NT2/D1 (cell line): ENCODE data around the gene ITGB3BP.
"Not testable (repeated sequence)": the region's sequence is repeated elsewhere in the genome, so short reads cannot be mapped to it uniquely, and the experiment has no call there.

Source experiments
- DNase-seq: peaks from one replicate; pipeline ENCODE4 v3.0.0-alpha.2; 2011; ENCODE audit warnings: low read depth, low spot score
- H3K27me3 ChIP-seq: 2 replicates; pipeline ENCODE4 v1.6.0; 2011; ENCODE audit warnings: mild to moderate bottlenecking; ENCODE audit not compliant: insufficient read length, insufficient read depth
- H3K36me3 ChIP-seq: 2 replicates; pipeline ENCODE4 v1.6.1; 2011; ENCODE audit warnings: mild to moderate bottlenecking, low read length, mixed read lengths; ENCODE audit not compliant: insufficient read depth, insufficient read length
- H3K4me1 ChIP-seq: 2 replicates; pipeline ENCODE4 v1.5.1; 2011; ENCODE audit not compliant: insufficient read depth, insufficient read length
- H3K4me3 ChIP-seq: 2 replicates; pipeline ENCODE4 v1.5.1; 2011; ENCODE audit warnings: low read depth; ENCODE audit not compliant: insufficient read length
- H3K9ac ChIP-seq: 2 replicates; pipeline ENCODE4 v1.6.0; 2011; ENCODE audit warnings: low read depth; ENCODE audit not compliant: insufficient read length
- H3K9me3 ChIP-seq: 2 replicates; pipeline ENCODE4 v1.5.1; 2011; ENCODE audit warnings: mild to moderate bottlenecking, low read length; ENCODE audit not compliant: insufficient read depth
- SUZ12 ChIP-seq: IDR thresholded peaks from 2 replicates; pipeline ENCODE4 v1.6.1; 2011; ENCODE audit not compliant: insufficient read length, insufficient read depth; ENCODE audit errors: extremely low read depth
- YY1 ChIP-seq: IDR thresholded peaks from 2 replicates; pipeline ENCODE4 v1.6.1; 2011; ENCODE audit not compliant: insufficient read length, insufficient read depth
- ZNF274 ChIP-seq: IDR thresholded peaks from 2 replicates; pipeline ENCODE4 v1.6.1; 2011; ENCODE audit warnings: mild to moderate bottlenecking, low read depth, low read length

The ITGB3BP gene

GRCh38 chr1:63453232-63453631 is 69.8 kb downstream of the ITGB3BP start:
- no peak overlapping the region for H3K4me3 ChIP-seq
- H3K27me3 ChIP-seq: no peaks in the 10 kb centered on the region
- no peak overlapping the region for H3K9ac ChIP-seq
- H3K36me3 ChIP-seq: peaks cover 7% of the 10 kb centered on the region
- DNase-seq: no peak
- H3K9me3 ChIP-seq: no peaks in the 10 kb centered on the region
- no peak for TF ChIP-seq SUZ12
- no peak for TF ChIP-seq YY1
- no peak for TF ChIP-seq ZNF274
- no peaks in the 10 kb centered on the region for H3K4me1 ChIP-seq

GRCh38 chr1:63450416-63450815 is 72.6 kb downstream of the ITGB3BP start:
- Histone ChIP-seq H3K27me3 (no peaks in the 10 kb centered on the region), H3K9me3 (no peaks in the 10 kb centered on the region), H3K4me1 (no peaks in the 10 kb centered on the region), H3K36me3 (peaks cover 12% of the 10 kb centered on the region), H3K9ac (no peak overlapping the region), H3K4me3 (no peak overlapping the region)
- TF ChIP-seq YY1 (no peak), ZNF274 (no peak), SUZ12 (no peak)
- no peak for DNase-seq

GRCh38 chr1:63448731-63449246 is 74.2 kb downstream of the ITGB3BP start:
- Histone ChIP-seq H3K27me3 (no peaks in the 10 kb centered on the region), H3K4me3 (no peak overlapping the region), H3K9me3 (no peaks in the 10 kb centered on the region), H3K4me1 (no peaks in the 10 kb centered on the region), H3K36me3 (peaks cover 11% of the 10 kb centered on the region), H3K9ac (no peak overlapping the region)
- no peak for DNase-seq
- TF ChIP-seq YY1 (no peak), ZNF274 (no peak)

- no peaks in the 10 kb centered on the region for H3K4me1 ChIP-seq
- H3K4me3 ChIP-seq: no peak overlapping the region
- H3K9ac ChIP-seq: no peak overlapping the region
- no peaks in the 10 kb centered on the region for H3K27me3 ChIP-seq
- H3K36me3 ChIP-seq: peaks cover 2% of the 10 kb centered on the region
- TF ChIP-seq ZNF274: no peak
- TF ChIP-seq SUZ12: no peak
- TF ChIP-seq YY1: no peak
- H3K9me3 ChIP-seq: no peaks in the 10 kb centered on the region
- DNase-seq: no peak
Observed at GRCh38 chr1:63442141-63442475, 80.9 kb downstream of the ITGB3BP start.

- peaks cover 13% of the 10 kb centered on the region for H3K9me3 ChIP-seq
- no peak for TF ChIP-seq ZNF274
- no peak for TF ChIP-seq YY1
- TF ChIP-seq SUZ12: no peak
- no peaks in the 10 kb centered on the region for H3K36me3 ChIP-seq
- H3K4me1 ChIP-seq: no peaks in the 10 kb centered on the region
- H3K4me3 ChIP-seq: no peak overlapping the region
- no peak overlapping the region for H3K9ac ChIP-seq
- no peak for DNase-seq
- no peaks in the 10 kb centered on the region for H3K27me3 ChIP-seq
Observed at GRCh38 chr1:63435161-63435560, 87.9 kb downstream of the ITGB3BP start.

GRCh38 chr1:63429281-63429680 is 93.7 kb downstream of the ITGB3BP start:
- TF ChIP-seq YY1 (no peak), ZNF274 (no peak), SUZ12 (no peak)
- H3K9ac ChIP-seq: no peak overlapping the region
- H3K4me1 ChIP-seq: no peaks in the 10 kb centered on the region
- peaks cover 10% of the 10 kb centered on the region for H3K36me3 ChIP-seq
- no peaks in the 10 kb centered on the region for H3K27me3 ChIP-seq
- DNase-seq: no peak
- H3K4me3 ChIP-seq: no peak overlapping the region
- H3K9me3 ChIP-seq: peaks cover 23% of the 10 kb centered on the region

- TF ChIP-seq SUZ12 (no peak), YY1 (no peak), ZNF274 (no peak)
- H3K27me3 ChIP-seq: no peaks in the 10 kb centered on the region
Observed at GRCh38 chr1:63428815-63429214, 94.2 kb downstream of the ITGB3BP start.

GRCh38 chr1:63423649-63424048 is 99.4 kb downstream of the ITGB3BP start:
- no peak overlapping the region for H3K4me3 ChIP-seq
- H3K9ac ChIP-seq: no peak overlapping the region
- TF ChIP-seq SUZ12: no peak
- TF ChIP-seq YY1: no peak
- TF ChIP-seq ZNF274: no peak
- H3K4me1 ChIP-seq: no peaks in the 10 kb centered on the region
- peaks cover under 1% of the 10 kb centered on the region for H3K36me3 ChIP-seq
- no peaks in the 10 kb centered on the region for H3K27me3 ChIP-seq
- DNase-seq: no peak
- H3K9me3 ChIP-seq: no peaks in the 10 kb centered on the region

More at GRCh38 chr1:63428815-63429214, 94.2 kb downstream of the ITGB3BP start:
- Histone ChIP-seq H3K4me3 (no peak overlapping the region), H3K36me3 (peaks cover 10% of the 10 kb centered on the region), H3K9me3 (peaks cover 23% of the 10 kb centered on the region), H3K4me1 (no peaks in the 10 kb centered on the region), H3K9ac (no peak overlapping the region)
- DNase-seq: no peak

GRCh38 chr1:63420746-63421145 is 102.3 kb downstream of the ITGB3BP start:
- H3K9ac ChIP-seq, H3K27me3 ChIP-seq, H3K4me1 ChIP-seq, DNase-seq, H3K9me3 ChIP-seq, H3K4me3 ChIP-seq, H3K36me3 ChIP-seq: not testable (repeated sequence)
